ENCODE measurements around the gene ATP1A3.
"Not testable (repeated sequence)": the region's sequence is repeated elsewhere in the genome, so short reads cannot be mapped to it uniquely, and the experiment has no call there.

The ATP1A3 gene

GRCh38 chr19:41993612-41994483 lies at the start of gene ATP1A3:
Gene ATP1A3, minus strand, starts transcription at chr19:41994230. Its CDS starts 154 bp downstream, at chr19:41994076.
- no peak for DNase-seq (ENCODE audit: extremely low read depth, low read depth)

DNA sequence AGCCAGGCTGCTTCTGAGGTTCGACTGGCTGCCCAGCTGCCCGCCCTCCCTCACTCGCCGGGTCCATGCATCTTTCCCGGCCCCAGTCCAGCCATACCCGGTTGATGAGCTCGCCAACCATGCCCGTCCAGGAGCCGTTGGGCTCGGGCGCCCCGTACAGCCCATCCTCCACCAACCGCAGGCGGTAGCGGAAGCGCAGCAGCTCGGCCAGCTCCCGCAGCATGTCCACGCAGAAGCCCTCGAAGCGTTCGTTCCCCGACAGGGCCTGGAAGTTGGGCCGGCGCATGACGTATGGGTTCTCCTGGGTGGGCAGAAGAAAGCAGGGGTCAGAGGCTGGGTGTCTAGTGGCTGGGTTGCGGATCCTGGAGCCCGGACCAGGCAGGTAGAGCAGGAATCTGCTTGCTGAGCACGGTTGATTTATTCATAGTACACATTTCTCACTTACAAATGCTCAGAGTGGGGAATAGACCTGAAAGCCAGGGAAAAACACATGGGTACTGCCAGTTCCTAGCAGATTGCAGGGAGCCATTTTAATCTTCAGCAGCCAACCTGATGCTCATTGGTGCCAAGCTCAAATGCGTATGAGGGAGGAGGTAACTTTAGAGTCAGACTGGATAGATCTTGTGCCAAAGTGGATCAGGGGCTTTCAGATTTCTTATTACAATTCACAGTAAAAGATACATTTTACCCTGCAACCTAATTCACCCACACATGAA lies 48.6 kb upstream of the ATP1A3 start:
- DNase-seq (ENCODE audit: extremely low read depth, low read depth): no peak
- TF ChIP-seq, protein P1, sequence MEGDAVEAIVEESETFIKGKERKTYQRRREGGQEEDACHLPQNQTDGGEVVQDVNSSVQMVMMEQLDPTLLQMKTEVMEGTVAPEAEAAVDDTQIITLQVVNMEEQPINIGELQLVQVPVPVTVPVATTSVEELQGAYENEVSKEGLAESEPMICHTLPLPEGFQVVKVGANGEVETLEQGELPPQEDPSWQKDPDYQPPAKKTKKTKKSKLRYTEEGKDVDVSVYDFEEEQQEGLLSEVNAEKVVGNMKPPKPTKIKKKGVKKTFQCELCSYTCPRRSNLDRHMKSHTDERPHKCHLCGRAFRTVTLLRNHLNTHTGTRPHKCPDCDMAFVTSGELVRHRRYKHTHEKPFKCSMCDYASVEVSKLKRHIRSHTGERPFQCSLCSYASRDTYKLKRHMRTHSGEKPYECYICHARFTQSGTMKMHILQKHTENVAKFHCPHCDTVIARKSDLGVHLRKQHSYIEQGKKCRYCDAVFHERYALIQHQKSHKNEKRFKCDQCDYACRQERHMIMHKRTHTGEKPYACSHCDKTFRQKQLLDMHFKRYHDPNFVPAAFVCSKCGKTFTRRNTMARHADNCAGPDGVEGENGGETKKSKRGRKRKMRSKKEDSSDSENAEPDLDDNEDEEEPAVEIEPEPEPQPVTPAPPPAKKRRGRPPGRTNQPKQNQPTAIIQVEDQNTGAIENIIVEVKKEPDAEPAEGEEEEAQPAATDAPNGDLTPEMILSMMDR (IDR thresholded peaks at IDR 0.05; ENCODE audit: low read depth, low read length, missing control alignments): no peak
- no peak overlapping the region for H3K4me3 ChIP-seq (replicated peaks; ENCODE audit: low read depth, low read length)

More at GRCh38 chr19:41993612-41994483, at the start of gene ATP1A3:
- peak within 1 kb of the TSS; percentile 34 for H3K4me3 ChIP-seq (replicated peaks; ENCODE audit: low read depth, low read length)
- TF ChIP-seq, protein P1 (IDR thresholded peaks at IDR 0.05; ENCODE audit: low read depth, low read length, missing control alignments): no peak

DNA sequence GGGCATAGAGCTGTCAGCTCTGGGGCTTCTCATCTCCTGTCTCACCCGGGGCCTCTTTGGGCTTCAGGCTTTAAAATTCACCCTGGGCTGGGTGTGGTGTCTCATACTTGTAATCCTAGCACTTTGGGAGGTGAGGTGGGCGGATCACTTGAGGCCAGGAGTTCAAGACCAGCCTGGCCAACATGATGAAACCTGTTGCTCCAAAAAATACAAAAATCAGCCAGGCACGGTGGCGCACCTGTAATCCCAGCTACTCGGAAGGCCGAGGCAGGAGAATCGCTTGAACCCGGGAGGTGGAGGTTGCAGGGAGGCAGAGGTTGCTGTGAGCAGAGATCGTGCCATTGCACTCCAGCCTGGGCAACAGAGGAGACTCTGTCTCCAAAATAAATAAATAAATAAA lies 46.5 kb upstream of the ATP1A3 start:
- H3K4me3 ChIP-seq (replicated peaks; ENCODE audit: low read depth, low read length); DNase-seq (ENCODE audit: extremely low read depth, low read depth): not testable (repeated sequence)

DNA sequence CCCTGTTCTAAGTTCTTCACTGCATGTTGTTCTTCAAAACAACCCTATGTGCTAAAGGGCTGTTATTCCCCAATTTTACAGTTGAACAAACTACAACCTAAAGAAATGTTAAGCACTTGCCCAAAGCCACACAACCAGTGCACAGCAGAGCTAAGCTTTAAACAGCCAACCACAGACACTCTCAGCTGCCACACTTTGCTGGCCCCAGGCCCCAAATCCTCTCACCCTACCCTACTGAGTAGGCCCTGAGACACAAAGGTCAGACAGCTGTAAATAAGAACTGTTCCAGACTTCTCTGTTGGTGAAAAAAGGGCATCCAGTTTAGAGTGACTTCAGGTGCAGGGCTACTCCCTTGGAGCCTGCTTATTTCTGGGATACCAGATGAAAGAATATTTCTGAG lies 46.0 kb upstream of the ATP1A3 start:
- TF ChIP-seq, protein P1 (IDR thresholded peaks at IDR 0.05; ENCODE audit: low read depth, low read length, missing control alignments): no peak
- H3K4me3 ChIP-seq (replicated peaks; ENCODE audit: low read depth, low read length): no peak overlapping the region
- DNase-seq (ENCODE audit: extremely low read depth, low read depth): no peak

DNA sequence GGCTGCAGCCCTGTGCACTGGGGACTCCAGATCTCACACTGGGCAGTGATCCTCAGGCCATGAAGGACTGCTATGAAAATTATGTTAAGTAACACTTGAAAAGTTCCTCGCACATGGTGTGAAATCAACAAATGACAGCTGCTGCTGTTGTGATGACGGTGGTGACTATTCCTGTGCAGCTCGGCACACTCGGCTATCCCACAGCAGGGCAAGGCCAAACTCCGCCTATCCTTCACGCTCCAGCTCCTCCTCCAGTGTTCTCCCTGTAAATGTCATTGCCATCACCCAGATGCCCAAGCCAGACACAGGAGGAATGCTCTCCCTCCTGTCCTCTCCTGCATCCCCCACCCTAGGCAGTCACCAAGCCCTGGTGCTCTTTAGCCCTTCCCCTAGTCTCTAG lies 44.6 kb upstream of the ATP1A3 start:
- no peak for DNase-seq (ENCODE audit: extremely low read depth, low read depth)
- H3K4me3 ChIP-seq (replicated peaks; ENCODE audit: low read depth, low read length): no peak overlapping the region
- TF ChIP-seq, protein P1 (IDR thresholded peaks at IDR 0.05; ENCODE audit: low read depth, low read length, missing control alignments): no peak

DNA sequence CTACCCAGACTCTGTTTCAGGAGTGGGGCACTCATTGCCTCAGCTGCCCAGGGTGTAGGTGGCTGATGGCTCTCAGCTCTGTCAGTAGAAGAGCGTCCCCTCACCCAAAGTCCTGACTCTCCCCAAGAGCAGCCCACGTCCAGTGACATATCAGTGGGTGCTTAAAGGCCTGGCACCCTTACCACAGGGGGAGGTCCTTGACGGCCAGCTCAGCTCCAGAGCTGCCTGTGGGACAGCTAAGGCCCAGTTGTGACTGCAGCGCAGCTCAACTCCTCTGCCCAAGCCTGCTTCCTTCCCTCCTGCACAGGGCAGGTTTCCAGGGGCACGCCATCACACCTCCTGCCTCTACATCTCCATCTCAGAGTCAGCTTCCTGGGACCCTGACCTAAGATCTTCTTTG lies 43.6 kb upstream of the ATP1A3 start:
- no peak for DNase-seq (ENCODE audit: extremely low read depth, low read depth)
- no peak overlapping the region for H3K4me3 ChIP-seq (replicated peaks; ENCODE audit: low read depth, low read length)
- TF ChIP-seq, protein P1 (IDR thresholded peaks at IDR 0.05; ENCODE audit: low read depth, low read length, missing control alignments): no peak

All from HFF-Myc (cell line).